OCI-LY1 (cell line): ENCODE results near the gene CTRL.

Experiments
- H2AFZ ChIP-seq: fragments of 200-600 bp; sonication (generic), shearing (Covaris generic); 2 replicates; pipeline ENCODE4 v1.6.0; 2014; ENCODE audit warnings: antibody characterized with exemption, mild to moderate bottlenecking, low read length
- H3F3A ChIP-seq: fragments of 200-600 bp; sonication (generic), shearing (Covaris generic); 2 replicates; pipeline ENCODE4 v1.6.0; 2014; ENCODE audit warnings: mild to moderate bottlenecking, antibody characterized with exemption, low read length, moderate library complexity; ENCODE audit not compliant: insufficient read depth
- H3K27ac ChIP-seq: fragments of 200-600 bp; sonication (generic); 2 replicates; pipeline ENCODE4 v1.5.1; 2014; ENCODE audit warnings: low read length, mixed run types, mild to moderate bottlenecking, low read depth; ENCODE audit not compliant: poor library complexity, severe bottlenecking
- H3K27me3 ChIP-seq: fragments of 200-600 bp; sonication (generic); 2 replicates; pipeline ENCODE4 v1.6.0; 2014; ENCODE audit warnings: antibody characterized with exemption, mild to moderate bottlenecking, low read length, moderate library complexity; ENCODE audit not compliant: insufficient read depth
- H3K36me3 ChIP-seq: fragments of 200-600 bp; sonication (generic); 2 replicates; pipeline ENCODE4 v1.6.1; 2014; ENCODE audit warnings: mild to moderate bottlenecking, antibody characterized with exemption, low read length, moderate library complexity, mixed read lengths; ENCODE audit not compliant: insufficient read depth
- H3K4me1 ChIP-seq: fragments of 200-600 bp; sonication (generic); 2 replicates; pipeline ENCODE4 v1.5.1; 2014; ENCODE audit warnings: mild to moderate bottlenecking, low read length, moderate library complexity; ENCODE audit not compliant: insufficient read depth, severe bottlenecking
- H3K4me2 ChIP-seq: fragments of 200-600 bp; sonication (generic), shearing (Covaris generic); 2 replicates; pipeline ENCODE4 v1.6.1; 2014; ENCODE audit warnings: low read length
- H3K4me3 ChIP-seq: fragments of 200-600 bp; sonication (generic); 2 replicates; pipeline ENCODE4 v1.5.1; 2014; ENCODE audit warnings: low read length, low read depth, mild to moderate bottlenecking, mixed read lengths; ENCODE audit not compliant: poor library complexity, severe bottlenecking
- H3K79me2 ChIP-seq: fragments of 200-600 bp; shearing (Covaris generic); 2 replicates; pipeline ENCODE4 v1.6.1; 2016; ENCODE audit warnings: mixed run types, low read length, mixed read lengths; ENCODE audit not compliant: insufficient read depth
- H3K9ac ChIP-seq: fragments of 200-600 bp; sonication (generic), shearing (Covaris generic); 2 replicates; pipeline ENCODE4 v1.6.1; 2014; ENCODE audit warnings: mild to moderate bottlenecking, low read length, mixed read lengths
- H3K9me2 ChIP-seq: fragments of 200-600 bp; sonication (generic), shearing (Covaris generic); 2 replicates; pipeline ENCODE4 v1.6.1; 2014; ENCODE audit warnings: low read depth, mild to moderate bottlenecking, low read length, mixed read lengths
- H3K9me3 ChIP-seq: fragments of 200-600 bp; shearing (Covaris generic); 2 replicates; pipeline ENCODE4 v1.6.1; 2014; ENCODE audit warnings: low read length, mixed read lengths
- H4K20me1 ChIP-seq: fragments of 200-600 bp; sonication (generic), shearing (Covaris generic); 2 replicates; pipeline ENCODE4 v1.6.0; 2016; ENCODE audit warnings: mild to moderate bottlenecking, low read length; ENCODE audit not compliant: insufficient read depth
- CTCF ChIP-seq: fragments of 200-600 bp; sonication (generic), shearing (Covaris generic); IDR thresholded peaks from 2 replicates; pipeline ENCODE4 v1.5.1; 2017; ENCODE audit warnings: mild to moderate bottlenecking, antibody characterized with exemption, low read length, moderate library complexity, mixed read lengths
- EZH2 ChIP-seq: fragments of 200-600 bp; sonication (generic), shearing (Covaris generic); IDR thresholded peaks from 2 replicates; pipeline ENCODE4 v1.8.0; 2017; ENCODE audit warnings: borderline replicate concordance, mixed run types, mild to moderate bottlenecking, antibody characterized with exemption, low read length, moderate library complexity, mixed read lengths

CTRL gene

DNA sequence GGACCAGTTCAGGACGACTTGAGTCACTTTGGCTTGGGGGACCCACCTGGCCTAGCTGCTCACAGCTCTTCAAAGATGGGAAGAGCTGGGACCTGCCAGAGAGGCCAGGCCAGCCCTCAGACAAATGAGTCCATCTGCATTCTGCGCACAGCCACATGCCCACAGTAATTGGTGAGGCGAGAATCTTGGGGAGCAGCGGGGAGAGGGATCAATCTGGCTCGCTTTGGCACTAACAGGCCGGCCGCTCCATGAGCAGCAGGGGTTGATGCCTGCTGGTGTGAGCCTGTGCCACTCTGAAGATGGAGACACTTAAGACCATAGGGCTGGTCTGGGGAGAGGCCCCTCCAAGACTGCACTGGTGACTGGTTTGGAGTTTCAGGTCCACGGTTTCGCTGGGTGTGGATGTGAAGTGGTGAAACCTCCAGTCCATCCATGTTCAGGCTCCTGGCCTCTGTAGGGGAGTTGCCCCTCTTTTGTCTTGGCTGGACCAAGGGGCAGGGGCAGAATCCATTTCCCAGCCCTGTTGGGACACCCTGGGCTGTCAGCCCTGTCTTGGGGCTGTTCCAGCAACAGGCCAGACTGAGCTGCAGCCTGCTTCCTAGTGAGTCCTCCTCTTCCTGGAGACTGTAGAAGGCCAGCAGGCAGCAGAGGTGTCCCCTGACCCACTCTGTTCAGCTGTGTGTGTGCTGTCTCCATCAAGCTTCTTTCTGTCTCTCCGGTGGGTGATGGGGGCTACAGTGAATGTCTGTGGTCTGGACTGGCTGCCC, 7.3 kb downstream of the CTRL start:
- no peaks in the 10 kb centered on the region for H3K9me2 ChIP-seq
- no peak overlapping the region for H2AFZ ChIP-seq
- no peaks in the 10 kb centered on the region for H3F3A ChIP-seq
- TF ChIP-seq CTCF: no peak
- no peak for TF ChIP-seq EZH2
- H3K9ac ChIP-seq: no peak overlapping the region
- H3K4me3 ChIP-seq: no peak overlapping the region
- H3K36me3 ChIP-seq: peaks cover 10% of the 10 kb centered on the region; the same call in 1 of the 2 replicates
- no peak overlapping the region for H3K27ac ChIP-seq
- H3K4me2 ChIP-seq: no peak overlapping the region
- H3K9me3 ChIP-seq: no peaks in the 10 kb centered on the region
- H4K20me1 ChIP-seq: no peaks in the 10 kb centered on the region
- no peaks in the 10 kb centered on the region for H3K27me3 ChIP-seq
- H3K4me1 ChIP-seq: peaks cover 14% of the 10 kb centered on the region
- H3K79me2 ChIP-seq: no peaks in the 10 kb centered on the region

DNA sequence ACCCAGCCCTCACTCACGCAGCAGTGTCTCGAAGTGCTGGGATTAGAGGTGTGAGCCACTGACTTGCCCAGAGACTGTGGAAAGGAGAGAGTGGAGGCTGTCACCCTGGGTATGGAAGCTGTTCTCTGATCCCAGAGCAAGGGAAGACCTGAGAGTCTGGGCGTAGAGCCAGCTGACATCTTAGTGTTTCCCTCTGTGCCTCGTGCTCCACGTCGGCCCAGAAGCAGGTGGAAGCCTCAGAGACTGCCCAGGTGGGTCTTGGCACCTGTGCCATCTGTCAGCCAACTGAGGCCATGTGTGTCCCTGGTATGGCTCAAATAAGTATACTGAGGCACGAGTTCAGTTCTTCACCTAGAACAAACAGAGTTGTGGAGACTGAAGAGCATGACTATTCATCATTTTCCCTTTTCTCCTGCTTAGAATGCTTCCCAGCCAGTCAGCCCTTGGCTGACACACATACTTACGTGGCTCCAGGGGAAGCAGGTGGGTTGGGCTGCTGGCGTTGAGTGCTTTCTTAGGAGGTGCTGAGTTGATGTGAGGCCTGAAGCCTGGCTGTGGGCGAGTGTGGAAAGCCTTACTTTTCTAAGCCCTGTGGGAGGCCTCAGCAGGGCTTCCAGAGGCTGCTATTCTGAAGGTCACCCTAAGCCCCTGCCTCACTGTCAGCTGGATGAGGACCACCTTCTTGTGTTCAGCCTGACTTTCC, 8.1 kb downstream of the CTRL start:
- H3K9ac ChIP-seq: no peak overlapping the region
- no peak overlapping the region for H2AFZ ChIP-seq
- no peaks in the 10 kb centered on the region for H3F3A ChIP-seq
- H3K36me3 ChIP-seq: peaks cover 6% of the 10 kb centered on the region; the same call in 1 of the 2 replicates
- H3K79me2 ChIP-seq: no peaks in the 10 kb centered on the region
- H3K27me3 ChIP-seq: no peaks in the 10 kb centered on the region
- no peaks in the 10 kb centered on the region for H3K9me2 ChIP-seq
- H3K27ac ChIP-seq: no peak overlapping the region
- H3K9me3 ChIP-seq: no peaks in the 10 kb centered on the region
- H3K4me1 ChIP-seq: peaks cover 14% of the 10 kb centered on the region
- H3K4me3 ChIP-seq: no peak overlapping the region
- TF ChIP-seq EZH2: no peak
- TF ChIP-seq CTCF: no peak
- H3K4me2 ChIP-seq: no peak overlapping the region
- H4K20me1 ChIP-seq: no peaks in the 10 kb centered on the region

DNA sequence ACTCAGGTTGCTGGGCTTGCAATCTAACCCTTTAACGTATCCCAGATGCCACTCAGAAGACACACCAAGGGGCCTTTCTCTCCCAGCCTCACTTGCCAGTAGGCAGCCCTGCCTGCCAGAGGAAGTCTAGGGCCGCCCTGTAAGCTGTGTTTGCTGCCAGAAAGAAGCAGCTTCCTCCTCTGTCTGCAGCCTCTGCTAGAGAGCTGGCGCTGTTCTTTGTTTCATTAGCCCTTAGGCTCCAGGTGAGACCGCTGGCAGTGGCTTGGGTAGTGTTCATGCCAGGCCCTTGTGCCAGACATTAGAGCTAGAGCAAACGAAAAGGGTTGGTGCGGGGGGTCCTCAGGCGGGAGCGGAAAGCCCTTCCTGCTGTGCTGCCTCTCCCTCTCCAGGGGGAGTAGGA, 8.9 kb downstream of the CTRL start:
- Histone ChIP-seq H3K9ac (no peak overlapping the region), H3F3A (no peaks in the 10 kb centered on the region), H3K4me3 (no peak overlapping the region), H3K9me2 (no peaks in the 10 kb centered on the region), H3K27me3 (no peaks in the 10 kb centered on the region), H3K36me3 (peaks cover under 1% of the 10 kb centered on the region; the same call in 1 of the 2 replicates), H3K27ac (no peak overlapping the region), H3K4me1 (peaks cover 14% of the 10 kb centered on the region), H3K9me3 (no peaks in the 10 kb centered on the region), H2AFZ (no peak overlapping the region), H3K4me2 (no peak overlapping the region), H4K20me1 (no peaks in the 10 kb centered on the region), H3K79me2 (no peaks in the 10 kb centered on the region)
- no peak for TF ChIP-seq CTCF
- no peak for TF ChIP-seq EZH2
